BE2C (cell line): ENCODE data around the gene SND1.

Experiments
- DNase-seq: peaks from one replicate; pipeline ENCODE4 v3.0.0-alpha.2; 2020
- H3K27me3 ChIP-seq: fragments of 250-450 bp; sonication (Bioruptor Pico); 2 replicates; pipeline ENCODE4 v1.5.1; 2020; ENCODE audit warnings: mild to moderate bottlenecking
- H3K36me3 ChIP-seq: fragments of 250-450 bp; sonication (Bioruptor Pico); 2 replicates; pipeline ENCODE4 v1.5.1; 2020; ENCODE audit warnings: mild to moderate bottlenecking
- H3K4me1 ChIP-seq: fragments of 250-450 bp; sonication (Bioruptor Pico); 2 replicates; pipeline ENCODE4 v1.5.1; 2020
- H3K4me3 ChIP-seq: 2 replicates; pipeline ENCODE4 v1.5.1; 2011; ENCODE audit warnings: low read depth, low read length
- H3K9me3 ChIP-seq: fragments of 250-450 bp; sonication (Bioruptor Pico); 2 replicates; pipeline ENCODE4 v1.5.1; 2020
- CTCF ChIP-seq: IDR thresholded peaks from 2 replicates; pipeline ENCODE4 v1.5.1; 2012; ENCODE audit warnings: mild to moderate bottlenecking, low read depth, low read length

The SND1 gene

GRCh38 chr7:127745445-127745844 lies 93.5 kb downstream of the SND1 start:
- DNase-seq = no peak

GRCh38 chr7:127751062-127751461 lies 99.1 kb downstream of the SND1 start:
- Histone ChIP-seq H3K4me3 (no peak overlapping the region), H3K4me1 (peaks cover 18% of the 10 kb centered on the region), H3K27me3 (no peaks in the 10 kb centered on the region), H3K9me3 (no peaks in the 10 kb centered on the region), H3K36me3 (no peaks in the 10 kb centered on the region)
- TF ChIP-seq CTCF = no peak
- DNase-seq = no peak

More at GRCh38 chr7:127745445-127745844, 93.5 kb downstream of the SND1 start:
- H3K27me3 ChIP-seq = no peaks in the 10 kb centered on the region
- no peak for TF ChIP-seq CTCF
- H3K4me3 ChIP-seq = no peak overlapping the region
- H3K36me3 ChIP-seq = no peaks in the 10 kb centered on the region
- no peaks in the 10 kb centered on the region for H3K9me3 ChIP-seq
- no peaks in the 10 kb centered on the region for H3K4me1 ChIP-seq

- Histone ChIP-seq H3K36me3 (no peaks in the 10 kb centered on the region), H3K9me3 (no peaks in the 10 kb centered on the region), H3K27me3 (no peaks in the 10 kb centered on the region), H3K4me3 (no peak overlapping the region), H3K4me1 (peaks cover 18% of the 10 kb centered on the region)
- DNase-seq = peak; percentile 45
- no peak for TF ChIP-seq CTCF
Measured at GRCh38 chr7:127751490-127752448, 99.8 kb downstream of the SND1 start.

- Histone ChIP-seq H3K36me3 (no peaks in the 10 kb centered on the region), H3K27me3 (no peaks in the 10 kb centered on the region), H3K9me3 (no peaks in the 10 kb centered on the region), H3K4me1 (peaks cover 18% of the 10 kb centered on the region), H3K4me3 (no peak overlapping the region)
- TF ChIP-seq CTCF = no peak
- no peak for DNase-seq
Measured at GRCh38 chr7:127752829-127753228, 100.8 kb downstream of the SND1 start.

- DNase-seq = no peak
- H3K4me1 ChIP-seq = peaks cover 18% of the 10 kb centered on the region
- no peaks in the 10 kb centered on the region for H3K27me3 ChIP-seq
- H3K36me3 ChIP-seq = no peaks in the 10 kb centered on the region
- no peak for TF ChIP-seq CTCF
- no peak overlapping the region for H3K4me3 ChIP-seq
- H3K9me3 ChIP-seq = no peaks in the 10 kb centered on the region
Measured at GRCh38 chr7:127754457-127754856, 102.5 kb downstream of the SND1 start.

- no peak for DNase-seq
- no peak overlapping the region for H3K4me3 ChIP-seq
- H3K27me3 ChIP-seq = no peaks in the 10 kb centered on the region
- no peak for TF ChIP-seq CTCF
- H3K9me3 ChIP-seq = no peaks in the 10 kb centered on the region
- peaks cover 18% of the 10 kb centered on the region for H3K4me1 ChIP-seq
- no peaks in the 10 kb centered on the region for H3K36me3 ChIP-seq
Measured at GRCh38 chr7:127755521-127755920, 103.5 kb downstream of the SND1 start.
